Spleen (tissue), 7 donors: Measurements from ENCODE around the gene CTRL.

ENCODE experiments used
- POLR2A ChIP-seq, 3 donors: fragments of 450-650 bp; IDR thresholded peaks; one replicate each; pipeline ENCODE4 v1.5.1; 2017; ENCODE audit warnings: antibody characterized with exemption in 3 of 3, mild to moderate bottlenecking in 1 of 3
- POLR2AphosphoS5 ChIP-seq, 3 donors: sonication (generic); formaldehyde crosslinking; IDR thresholded peaks; one replicate each; pipeline ENCODE4 v1.5.1; 2017; ENCODE audit warnings: antibody characterized with exemption in 3 of 3
- TF ChIP-seq, protein P1 (sequence below), 11 experiments: fragments of 200-600 bp in 7 of 11; fragments of 450-650 bp in 4 of 11; sonication (generic) in 4 of 11; IDR thresholded peaks in 8 of 11; conservative IDR thresholded peaks in 3 of 11; 1 replicate in 7 of 11; 2 replicates in 4 of 11; pipeline versions ENCODE4 v1.4.0 to v1.8.0; 2016 to 2021; ENCODE audit warnings: antibody characterized with exemption in 11 of 11, inconsistent platforms in 4 of 11, mild to moderate bottlenecking in 1 of 11
- donor health status: DM: no; HTN: no; CAD: no; lungs with moderate emphysema.
- donor health status: DM: no; HTN: no; CAD: no.
- donor health status: DM: no; HTN: no; CAD: no.

GRCh38 chr16:67919622-67920221 is 11.9 kb downstream of the CTRL start:
- TF ChIP-seq, protein P1, sequence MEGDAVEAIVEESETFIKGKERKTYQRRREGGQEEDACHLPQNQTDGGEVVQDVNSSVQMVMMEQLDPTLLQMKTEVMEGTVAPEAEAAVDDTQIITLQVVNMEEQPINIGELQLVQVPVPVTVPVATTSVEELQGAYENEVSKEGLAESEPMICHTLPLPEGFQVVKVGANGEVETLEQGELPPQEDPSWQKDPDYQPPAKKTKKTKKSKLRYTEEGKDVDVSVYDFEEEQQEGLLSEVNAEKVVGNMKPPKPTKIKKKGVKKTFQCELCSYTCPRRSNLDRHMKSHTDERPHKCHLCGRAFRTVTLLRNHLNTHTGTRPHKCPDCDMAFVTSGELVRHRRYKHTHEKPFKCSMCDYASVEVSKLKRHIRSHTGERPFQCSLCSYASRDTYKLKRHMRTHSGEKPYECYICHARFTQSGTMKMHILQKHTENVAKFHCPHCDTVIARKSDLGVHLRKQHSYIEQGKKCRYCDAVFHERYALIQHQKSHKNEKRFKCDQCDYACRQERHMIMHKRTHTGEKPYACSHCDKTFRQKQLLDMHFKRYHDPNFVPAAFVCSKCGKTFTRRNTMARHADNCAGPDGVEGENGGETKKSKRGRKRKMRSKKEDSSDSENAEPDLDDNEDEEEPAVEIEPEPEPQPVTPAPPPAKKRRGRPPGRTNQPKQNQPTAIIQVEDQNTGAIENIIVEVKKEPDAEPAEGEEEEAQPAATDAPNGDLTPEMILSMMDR (IDR thresholded peaks at IDR 0.05 in 8 of 11, conservative IDR thresholded peaks at IDR 0.05 in 3 of 11): no peak
- no peak for TF ChIP-seq POLR2A (IDR thresholded peaks at IDR 0.05)
- no peak for TF ChIP-seq POLR2AphosphoS5 (IDR thresholded peaks at IDR 0.05)
